IMR-90 (cell line): ENCODE results near the gene DRAP1.

Experiments used
- CEBPB ChIP-seq: IDR thresholded peaks from 2 replicates; pipeline ENCODE4 v1.6.1; 2012; ENCODE audit warnings: low read depth, low read length, improper control_type of control experiment
- MAFK ChIP-seq: IDR thresholded peaks from 2 replicates; pipeline ENCODE4 v1.6.1; 2012; ENCODE audit warnings: low read depth, low read length, improper control_type of control experiment
- MXI1 ChIP-seq: IDR thresholded peaks from 2 replicates; pipeline ENCODE4 v1.6.1; 2012; ENCODE audit warnings: low read depth, mild to moderate bottlenecking, low read length, moderate library complexity, borderline replicate concordance
- POLR2A ChIP-seq: IDR thresholded peaks from 2 replicates; pipeline ENCODE4 v1.6.1; 2012; ENCODE audit warnings: mild to moderate bottlenecking, low read depth, low read length
- RAD21 ChIP-seq: IDR thresholded peaks from 2 replicates; pipeline ENCODE4 v1.6.1; 2012; ENCODE audit warnings: low read length, improper control_type of control experiment
- RFX5 ChIP-seq: IDR thresholded peaks from 2 replicates; pipeline ENCODE4 v1.8.0; 2012; ENCODE audit warnings: low read depth, mild to moderate bottlenecking, low read length, moderate library complexity
- TF ChIP-seq, protein P1 (sequence below): conservative IDR thresholded peaks from 2 replicates; pipeline ENCODE4 v1.5.1; 2012; ENCODE audit warnings: mild to moderate bottlenecking, low read depth, low read length, improper control_type of control experiment
- TF ChIP-seq, protein P2 (sequence below): fragments of 150-350 bp; IDR thresholded peaks from 2 replicates; pipeline ENCODE4 v1.6.1; 2016; ENCODE audit warnings: low read depth, mild to moderate bottlenecking, low read length, moderate library complexity, borderline replicate concordance
- TF ChIP-seq, protein P3 (sequence below): fragments of 150-350 bp; IDR thresholded peaks from 2 replicates; pipeline ENCODE4 v1.6.1; 2017; ENCODE audit warnings: mild to moderate bottlenecking, antibody characterized with exemption, low read length, low read depth

DNA sequence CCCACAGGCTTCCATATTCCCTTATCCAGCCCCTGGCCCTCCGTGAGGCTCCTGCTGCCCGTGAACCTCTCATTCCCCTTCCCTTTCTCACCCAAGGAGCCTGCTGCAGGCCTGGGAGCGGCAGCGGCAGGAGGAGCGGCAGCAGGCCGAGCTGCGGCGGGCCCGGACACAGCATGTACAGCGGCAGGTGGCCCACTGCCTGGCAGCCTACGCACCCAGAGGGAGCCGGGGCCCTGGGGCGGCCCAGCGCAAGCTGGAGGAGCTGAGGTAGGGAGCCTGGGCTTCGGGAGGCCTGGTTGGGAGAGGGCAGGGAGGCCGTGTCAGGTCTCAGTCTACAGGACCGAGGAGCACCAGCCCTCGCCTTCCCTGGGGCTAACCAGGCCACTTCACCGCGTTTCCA, 34.2 kb downstream of the DRAP1 start:
- TF ChIP-seq POLR2A (no peak), CEBPB (no peak), MXI1 (no peak), MAFK (no peak), RAD21 (no peak), RFX5 (no peak)
- TF ChIP-seq, protein P1, sequence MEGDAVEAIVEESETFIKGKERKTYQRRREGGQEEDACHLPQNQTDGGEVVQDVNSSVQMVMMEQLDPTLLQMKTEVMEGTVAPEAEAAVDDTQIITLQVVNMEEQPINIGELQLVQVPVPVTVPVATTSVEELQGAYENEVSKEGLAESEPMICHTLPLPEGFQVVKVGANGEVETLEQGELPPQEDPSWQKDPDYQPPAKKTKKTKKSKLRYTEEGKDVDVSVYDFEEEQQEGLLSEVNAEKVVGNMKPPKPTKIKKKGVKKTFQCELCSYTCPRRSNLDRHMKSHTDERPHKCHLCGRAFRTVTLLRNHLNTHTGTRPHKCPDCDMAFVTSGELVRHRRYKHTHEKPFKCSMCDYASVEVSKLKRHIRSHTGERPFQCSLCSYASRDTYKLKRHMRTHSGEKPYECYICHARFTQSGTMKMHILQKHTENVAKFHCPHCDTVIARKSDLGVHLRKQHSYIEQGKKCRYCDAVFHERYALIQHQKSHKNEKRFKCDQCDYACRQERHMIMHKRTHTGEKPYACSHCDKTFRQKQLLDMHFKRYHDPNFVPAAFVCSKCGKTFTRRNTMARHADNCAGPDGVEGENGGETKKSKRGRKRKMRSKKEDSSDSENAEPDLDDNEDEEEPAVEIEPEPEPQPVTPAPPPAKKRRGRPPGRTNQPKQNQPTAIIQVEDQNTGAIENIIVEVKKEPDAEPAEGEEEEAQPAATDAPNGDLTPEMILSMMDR, result no peak
- TF ChIP-seq, protein P2, sequence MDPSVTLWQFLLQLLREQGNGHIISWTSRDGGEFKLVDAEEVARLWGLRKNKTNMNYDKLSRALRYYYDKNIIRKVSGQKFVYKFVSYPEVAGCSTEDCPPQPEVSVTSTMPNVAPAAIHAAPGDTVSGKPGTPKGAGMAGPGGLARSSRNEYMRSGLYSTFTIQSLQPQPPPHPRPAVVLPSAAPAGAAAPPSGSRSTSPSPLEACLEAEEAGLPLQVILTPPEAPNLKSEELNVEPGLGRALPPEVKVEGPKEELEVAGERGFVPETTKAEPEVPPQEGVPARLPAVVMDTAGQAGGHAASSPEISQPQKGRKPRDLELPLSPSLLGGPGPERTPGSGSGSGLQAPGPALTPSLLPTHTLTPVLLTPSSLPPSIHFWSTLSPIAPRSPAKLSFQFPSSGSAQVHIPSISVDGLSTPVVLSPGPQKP, result no peak
- TF ChIP-seq, protein P3, sequence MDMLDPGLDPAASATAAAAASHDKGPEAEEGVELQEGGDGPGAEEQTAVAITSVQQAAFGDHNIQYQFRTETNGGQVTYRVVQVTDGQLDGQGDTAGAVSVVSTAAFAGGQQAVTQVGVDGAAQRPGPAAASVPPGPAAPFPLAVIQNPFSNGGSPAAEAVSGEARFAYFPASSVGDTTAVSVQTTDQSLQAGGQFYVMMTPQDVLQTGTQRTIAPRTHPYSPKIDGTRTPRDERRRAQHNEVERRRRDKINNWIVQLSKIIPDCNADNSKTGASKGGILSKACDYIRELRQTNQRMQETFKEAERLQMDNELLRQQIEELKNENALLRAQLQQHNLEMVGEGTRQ, result no peak
